GM18511 (cell line): ENCODE results near the gene FCRL6.
A peak's percentile ranks its signal among the peaks of the same experiment; 100 is the strongest.

Experiments used
- ATAC-seq: cut with Tn5 transposase; IDR thresholded peaks from one replicate; pipeline ENCODE4 v1.9.1; 2021; ENCODE audit warnings: mild to moderate bottlenecking, moderate library complexity; ENCODE audit not compliant: unreplicated experiment

Gene FCRL6

DNA sequence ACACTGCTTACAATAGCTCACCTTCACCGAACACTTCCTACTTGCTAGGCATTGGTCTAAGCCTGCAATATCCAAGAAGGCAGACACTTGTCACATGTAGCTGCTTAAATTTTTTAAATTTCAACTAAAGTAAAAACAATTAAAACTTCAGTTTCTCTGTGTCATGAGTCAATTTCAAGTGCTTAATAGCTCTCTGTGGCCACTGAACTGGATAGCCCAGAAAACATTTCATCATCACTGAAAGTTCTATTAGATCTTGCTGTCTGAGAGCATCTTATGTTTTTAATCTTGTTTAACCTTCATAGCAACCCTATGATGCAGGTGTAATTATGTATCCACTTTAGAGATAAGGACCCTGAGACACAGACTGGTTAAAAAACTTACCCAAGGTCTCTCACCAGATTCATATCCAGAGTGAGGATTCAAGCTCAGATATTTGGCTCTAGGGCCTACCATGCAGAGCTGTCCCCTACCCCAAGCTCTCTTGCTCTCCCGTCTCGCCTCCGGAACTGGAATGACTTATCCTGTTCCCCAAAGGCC, 2.6 kb upstream of the FCRL6 start:
- ATAC-seq, result no peak

DNA sequence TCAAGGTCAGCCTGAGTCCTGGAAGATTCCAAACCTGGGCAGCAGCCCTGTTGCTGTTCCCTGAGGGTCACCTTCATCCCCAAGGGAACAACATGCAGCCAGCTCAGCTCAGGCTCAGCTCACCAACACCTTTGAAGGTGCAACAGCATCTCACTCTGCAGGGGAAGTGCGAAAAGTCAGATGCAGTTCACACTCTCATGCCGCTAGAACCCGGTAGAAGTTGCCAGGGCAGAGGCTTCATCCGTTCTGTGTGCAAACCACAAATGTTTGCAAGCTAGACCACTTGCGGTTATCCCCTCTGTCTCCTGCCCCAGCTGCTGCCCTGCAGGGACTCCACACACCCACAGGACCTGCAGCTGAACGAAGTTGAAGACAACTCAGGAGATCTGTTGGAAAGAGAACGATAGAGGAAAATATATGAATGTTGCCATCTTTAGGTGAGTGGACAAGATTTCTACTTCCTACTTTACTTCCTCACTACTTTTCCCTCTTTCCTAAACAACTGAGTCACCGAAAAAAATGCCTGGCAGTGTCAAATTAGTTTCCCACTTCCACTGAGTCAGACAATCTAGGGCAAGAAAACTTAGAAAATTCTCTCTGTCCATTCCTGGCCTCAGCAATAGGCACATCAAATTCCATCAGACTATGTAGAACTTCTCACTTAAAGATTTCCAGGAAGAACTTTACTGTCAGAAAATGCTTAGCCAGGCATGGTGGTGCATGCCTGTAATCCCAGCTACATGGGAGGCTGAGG, 1.8 kb upstream of the FCRL6 start:
- peak; percentile 84 for ATAC-seq

DNA sequence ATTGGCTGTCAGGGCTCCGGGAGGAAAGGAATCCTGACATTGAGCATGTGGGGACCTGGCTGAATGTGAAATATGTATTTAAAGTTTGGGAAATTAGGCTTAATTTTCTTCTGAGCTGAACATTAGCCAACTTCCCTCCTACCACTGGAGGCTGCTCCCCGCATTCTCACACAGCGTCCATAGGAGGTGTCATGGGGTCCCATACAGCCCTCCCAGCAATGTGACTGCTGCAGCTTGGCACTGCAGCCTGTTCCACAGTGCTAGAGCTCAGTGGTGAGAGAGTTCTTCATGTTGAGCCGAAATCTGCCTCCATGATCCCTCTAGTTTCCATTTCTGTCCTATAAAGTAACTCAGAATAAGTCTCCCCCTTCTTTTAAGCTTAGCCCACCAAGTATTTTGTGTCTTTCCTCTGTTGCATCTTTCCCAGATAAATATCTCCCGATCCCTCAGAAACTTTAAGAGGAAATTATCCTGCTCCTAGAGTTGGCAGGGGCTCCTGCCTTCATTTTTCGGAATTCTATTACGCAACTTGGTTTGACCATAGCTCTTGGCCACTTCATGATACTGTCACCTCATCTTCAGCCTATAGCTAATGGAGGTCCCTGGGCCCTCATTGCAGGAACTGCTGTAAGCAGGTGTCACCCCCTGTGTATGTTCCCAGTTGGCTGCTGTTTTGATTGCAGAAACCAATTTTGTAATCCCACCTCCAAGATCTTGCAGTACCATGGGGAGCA, 2.0 kb downstream of the FCRL6 start:
- ATAC-seq, result no peak

DNA sequence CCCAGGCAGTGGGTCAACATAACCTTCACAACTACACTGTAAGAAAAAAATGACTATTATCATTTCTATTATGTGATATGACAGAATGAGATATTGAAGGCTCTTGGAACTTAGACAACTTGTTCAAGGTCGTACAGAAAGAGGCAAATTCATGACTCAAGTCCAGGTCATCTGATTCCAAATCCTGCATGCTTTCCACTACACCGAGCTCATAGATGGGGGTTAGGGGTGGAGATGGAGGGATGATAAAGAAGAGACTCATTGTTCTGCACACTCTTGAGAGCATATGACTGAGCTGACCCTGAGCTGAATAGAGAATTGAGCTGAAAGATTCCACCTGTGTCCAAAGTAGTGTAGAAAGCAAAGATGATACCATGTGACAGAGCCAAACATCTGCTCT, 2.8 kb downstream of the FCRL6 start:
- no peak for ATAC-seq

DNA sequence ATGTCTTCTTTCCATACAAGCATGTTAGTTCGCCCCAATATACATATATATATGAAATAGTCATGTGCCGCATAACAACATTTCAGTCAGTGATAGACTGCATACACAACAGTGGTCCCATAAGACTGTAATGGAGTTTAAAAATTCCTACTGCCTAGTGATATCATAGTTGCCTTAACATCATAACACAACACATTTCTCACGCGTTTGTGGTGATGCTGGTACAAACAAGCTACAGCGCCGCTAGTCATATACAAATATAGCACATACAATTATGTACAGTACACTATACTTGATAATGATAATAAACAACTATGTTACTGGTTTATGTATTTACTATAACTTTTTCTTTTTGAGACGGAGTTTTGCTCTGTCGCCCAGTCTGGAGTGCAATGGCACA, 13.8 kb downstream of the FCRL6 start:
- no peak for ATAC-seq

DNA sequence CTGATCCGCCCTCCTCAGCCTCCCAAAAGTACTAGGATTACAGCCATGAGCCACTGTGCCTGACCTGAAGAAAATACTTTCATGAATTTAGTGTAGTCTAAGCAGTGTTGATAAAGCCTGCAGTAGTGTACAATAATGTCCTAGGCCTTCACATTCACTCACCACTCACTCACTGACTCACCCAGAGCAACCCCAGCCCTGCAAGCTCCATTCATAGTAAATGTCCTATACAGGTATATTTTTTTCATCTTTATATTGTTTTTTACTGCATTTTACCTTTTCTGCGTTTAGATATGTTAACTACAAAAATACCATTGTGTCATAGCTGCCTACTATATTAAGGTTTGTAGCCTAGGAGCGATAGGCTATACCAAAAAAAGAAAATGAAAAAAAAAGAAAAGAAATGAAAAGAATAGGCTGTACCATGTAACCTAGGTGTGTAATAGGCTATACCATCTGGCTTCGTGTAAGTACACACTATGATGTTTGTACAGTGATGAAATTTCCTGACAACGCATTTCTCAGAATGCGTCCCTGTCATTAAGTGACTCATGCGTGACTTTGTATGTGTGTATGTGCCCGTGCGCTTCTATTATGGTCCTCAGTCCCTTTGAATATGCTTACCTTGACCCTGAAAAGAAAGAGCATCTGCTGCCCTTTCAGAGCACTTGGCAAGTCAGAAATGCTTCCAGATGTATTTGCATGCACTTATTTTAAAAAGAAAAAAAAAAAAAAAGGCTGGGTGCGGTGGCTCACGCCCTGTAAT, 15.3 kb downstream of the FCRL6 start:
- no peak for ATAC-seq

DNA sequence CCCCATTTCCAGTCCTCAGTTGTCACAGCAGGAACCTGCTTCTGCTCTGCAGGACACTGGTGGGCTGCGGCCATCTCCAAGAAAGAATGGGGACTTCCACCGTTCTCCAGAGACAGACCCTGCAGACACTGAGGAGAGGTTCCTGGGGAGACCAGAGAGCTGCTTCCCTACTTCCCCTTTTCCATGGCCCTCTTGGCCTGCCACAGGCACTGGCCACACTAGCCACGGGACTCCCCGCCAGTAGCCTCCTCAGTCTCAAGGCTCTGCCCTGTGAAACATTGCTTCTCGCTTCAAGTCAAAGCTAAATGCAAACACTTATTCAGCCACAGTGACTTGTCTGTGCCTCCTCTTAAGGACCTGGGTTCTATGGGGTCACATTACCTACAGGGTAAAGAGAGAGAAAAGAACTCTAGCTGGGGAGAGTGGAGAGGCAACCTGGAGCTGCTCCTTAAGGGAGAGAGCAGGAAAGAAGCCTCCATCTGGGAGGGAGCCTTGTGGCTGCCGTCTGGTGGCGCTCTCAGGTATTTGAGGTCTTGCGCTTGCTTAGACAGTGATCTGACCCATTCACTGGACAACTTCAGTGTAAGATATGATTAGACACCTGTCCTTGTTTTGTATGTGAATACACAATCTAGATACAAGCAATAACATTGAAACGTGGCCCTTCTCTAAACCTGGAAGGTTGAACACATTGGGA, 19.2 kb downstream of the FCRL6 start:
- no peak for ATAC-seq

DNA sequence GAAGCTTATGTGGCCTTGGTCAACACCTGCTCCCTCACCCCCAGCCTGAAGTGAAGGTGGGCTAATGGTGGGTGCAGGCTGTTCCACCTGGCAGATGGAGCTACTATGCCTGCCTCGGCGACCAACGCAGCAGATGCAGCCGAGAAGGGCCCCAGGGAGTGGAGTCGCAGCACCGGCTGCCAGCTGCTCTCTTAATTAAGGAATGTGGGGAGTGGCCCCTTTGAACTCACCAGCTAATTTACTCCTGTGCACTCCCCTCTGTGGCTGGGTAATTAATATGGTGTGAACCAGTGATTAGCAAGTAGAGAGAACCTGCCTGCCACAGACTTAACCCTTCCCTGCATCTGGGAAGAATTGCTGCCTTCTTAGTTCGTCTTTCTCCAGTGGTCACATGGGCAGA, 21.2 kb downstream of the FCRL6 start:
- no peak for ATAC-seq

DNA sequence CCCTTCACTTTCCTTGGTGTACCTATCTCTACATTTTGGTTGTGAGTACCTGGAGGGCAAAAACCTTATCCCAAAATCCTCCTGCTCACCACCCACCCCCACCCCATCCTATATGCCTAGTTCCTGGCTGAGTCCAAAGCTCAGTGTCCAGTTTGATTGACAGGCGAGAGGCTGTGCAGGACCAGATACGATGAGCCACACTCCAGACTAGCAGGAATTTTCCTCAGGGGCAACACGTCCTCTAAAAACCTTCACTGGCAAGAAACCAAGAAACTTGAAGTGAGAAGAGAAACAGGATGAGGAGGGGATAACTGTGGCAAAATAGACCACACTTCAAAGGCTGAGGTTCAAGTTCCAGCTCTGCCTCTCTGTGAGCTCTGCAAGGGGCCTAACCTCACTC, 23.4 kb downstream of the FCRL6 start:
- no peak for ATAC-seq

DNA sequence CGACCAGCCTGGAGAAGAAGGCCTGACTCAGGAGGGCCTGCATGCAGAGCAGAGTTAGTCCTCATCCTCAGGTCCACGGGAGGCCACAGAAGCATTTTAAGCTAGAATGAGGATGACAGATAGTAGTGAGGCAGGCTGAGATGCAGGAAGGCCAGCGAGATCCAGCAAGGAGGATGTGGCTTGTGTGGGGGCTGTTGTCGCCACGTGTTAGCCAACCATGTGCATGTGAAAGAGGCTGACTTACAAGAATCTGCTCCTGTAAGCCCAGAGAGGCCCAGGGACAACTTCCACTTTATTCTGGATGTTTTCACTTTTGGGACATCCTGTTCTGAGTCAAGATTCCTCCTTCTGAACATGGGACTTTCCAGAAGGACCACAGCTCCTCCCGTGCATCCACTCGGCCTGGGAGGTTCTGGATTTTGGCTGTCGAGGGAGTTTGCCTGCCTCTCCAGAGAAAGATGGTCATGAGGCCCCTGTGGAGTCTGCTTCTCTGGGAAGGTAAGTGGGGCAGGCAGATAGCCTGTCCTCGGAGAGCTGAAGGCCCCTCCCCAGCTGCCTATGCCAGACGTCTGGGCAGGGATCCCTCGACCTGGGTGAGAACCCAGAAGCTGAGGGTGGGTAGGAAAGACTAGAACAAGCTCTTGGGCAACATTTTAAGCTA, 24.4 kb downstream of the FCRL6 start, which contains the start of gene SLAMF8:
Gene SLAMF8 (plus strand): TSS at position 433 of the 661 bp plus-strand sequence. CDS start 26 bp downstream, at position 459.
- peak; percentile 54 for ATAC-seq

DNA sequence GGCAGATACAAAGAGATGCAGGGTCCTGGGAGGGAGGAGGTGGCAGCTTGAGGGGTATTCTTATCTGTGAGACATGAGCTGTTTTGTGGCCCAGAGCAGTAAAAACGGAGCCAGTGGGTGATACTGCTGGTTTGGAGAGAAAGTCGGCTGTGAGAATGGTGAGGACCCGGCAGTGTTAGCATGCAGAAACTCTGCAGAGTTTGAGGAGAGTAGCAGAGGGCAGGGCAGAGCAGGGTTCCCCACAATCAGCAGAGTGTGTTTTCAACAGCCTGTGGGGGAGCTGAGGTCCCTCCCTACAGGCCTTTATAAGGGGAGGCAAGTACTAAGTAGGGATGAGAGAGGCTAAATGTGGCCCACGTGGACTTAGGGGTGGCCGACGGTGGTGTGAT, 24.9 kb downstream of the FCRL6 start:
- no peak for ATAC-seq

DNA sequence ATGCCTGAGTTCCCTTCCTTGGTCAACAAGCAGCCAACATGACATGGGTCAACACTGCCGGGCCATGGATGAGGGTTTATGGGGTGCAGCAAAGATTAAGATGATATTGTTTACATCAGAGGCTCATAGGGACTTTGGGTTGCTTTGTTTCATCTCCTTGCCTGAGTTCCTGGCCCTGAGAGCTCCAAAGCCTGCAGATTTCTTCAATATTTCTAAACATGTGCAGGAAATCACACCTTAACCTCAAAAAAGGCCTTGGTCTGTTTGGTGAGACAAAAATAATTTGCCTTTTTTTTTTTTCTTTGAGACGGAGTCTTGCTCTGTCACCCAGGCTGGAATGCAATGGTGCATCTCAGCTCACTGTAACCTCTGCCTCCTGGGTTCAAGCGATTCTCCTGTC, 25.4 kb downstream of the FCRL6 start:
- no peak for ATAC-seq

DNA sequence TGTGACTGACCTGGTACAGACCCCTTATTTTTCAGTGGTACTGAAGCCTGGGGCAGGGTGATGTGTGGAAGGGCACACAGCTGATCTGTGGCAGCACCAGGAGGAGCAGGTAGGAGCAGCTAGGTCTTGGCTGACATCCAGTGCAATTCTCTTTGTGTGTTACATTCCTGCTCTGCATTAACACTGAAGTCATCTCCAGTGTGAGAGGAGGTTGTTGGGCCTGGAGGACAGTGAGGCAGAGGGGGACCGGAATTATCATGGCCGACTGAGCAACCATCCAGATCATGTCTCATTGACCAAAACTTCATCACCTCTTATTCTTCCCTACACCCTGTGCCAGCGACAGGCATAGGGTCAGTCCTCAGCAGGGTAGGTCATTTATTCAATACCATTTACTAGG, 26.0 kb downstream of the FCRL6 start:
- ATAC-seq, result no peak

DNA sequence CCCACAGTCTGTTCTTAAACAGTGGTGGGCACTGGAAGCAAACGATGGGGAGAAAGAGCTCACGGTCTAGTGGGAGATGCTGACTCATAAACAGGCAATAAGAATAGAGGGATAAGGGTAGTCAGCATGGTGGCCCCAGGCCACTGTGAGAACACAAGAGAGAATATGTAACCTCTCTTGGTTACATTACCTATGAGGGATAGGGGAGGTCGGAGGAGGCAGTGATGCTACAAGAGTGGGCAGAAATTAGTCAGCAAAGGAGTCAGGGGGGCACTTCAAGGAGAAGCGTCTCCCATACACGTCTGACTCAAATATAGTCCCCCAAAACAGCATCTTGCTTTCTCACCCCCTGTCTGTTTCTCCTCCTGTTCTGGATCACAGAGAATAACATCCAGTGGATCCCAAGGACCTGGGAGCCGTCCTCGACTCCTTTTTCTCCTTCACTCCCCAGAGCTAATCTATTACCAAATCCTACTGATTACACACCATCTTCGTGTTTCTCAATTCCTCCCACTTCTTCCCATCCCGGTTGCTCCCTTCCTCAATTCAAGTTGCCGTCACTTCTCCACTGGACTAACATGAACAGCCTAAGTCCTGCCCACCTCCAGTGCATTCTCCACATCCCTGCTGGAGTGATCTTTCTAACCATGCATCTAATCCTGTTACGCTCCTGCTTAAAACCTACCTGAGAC, 26.6 kb downstream of the FCRL6 start:
- ATAC-seq, result no peak

DNA sequence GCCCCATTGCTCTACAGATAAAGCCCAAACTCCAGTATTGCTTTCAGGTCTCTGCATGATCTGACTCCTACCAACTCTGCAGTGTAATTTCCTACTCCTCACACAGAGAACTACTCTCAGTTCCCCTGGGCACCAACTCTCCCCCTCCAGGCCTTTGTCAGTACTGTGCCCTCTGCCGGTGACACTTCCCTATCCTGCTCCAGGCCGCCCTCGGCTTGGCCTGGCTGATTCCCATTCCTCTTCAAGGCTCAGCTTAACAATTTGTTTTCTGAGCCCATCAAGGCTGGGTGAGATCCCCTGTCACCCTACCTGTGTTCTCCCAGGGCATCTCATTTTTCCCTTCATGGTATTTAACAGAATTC, 27.1 kb downstream of the FCRL6 start:
- ATAC-seq, result peak; percentile 87

DNA sequence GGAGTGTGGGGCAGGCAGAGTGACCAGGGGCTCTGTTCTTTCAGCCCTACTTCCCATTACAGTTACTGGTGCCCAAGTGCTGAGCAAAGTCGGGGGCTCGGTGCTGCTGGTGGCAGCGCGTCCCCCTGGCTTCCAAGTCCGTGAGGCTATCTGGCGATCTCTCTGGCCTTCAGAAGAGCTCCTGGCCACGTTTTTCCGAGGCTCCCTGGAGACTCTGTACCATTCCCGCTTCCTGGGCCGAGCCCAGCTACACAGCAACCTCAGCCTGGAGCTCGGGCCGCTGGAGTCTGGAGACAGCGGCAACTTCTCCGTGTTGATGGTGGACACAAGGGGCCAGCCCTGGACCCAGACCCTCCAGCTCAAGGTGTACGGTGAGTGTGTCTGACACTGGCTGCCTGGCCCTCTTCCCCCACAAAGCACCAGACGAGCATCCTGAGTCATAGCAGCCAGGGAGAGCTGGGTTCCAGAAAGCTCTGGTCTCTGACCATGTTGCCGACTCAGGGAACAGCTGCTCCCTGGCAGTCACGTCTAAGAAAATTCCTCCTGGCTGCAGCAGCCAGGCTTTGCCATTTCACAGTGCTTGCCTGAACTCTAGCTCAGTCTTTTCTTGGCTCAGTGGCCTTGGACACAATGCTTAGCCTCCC, 27.8 kb downstream of the FCRL6 start:
- no peak for ATAC-seq

DNA sequence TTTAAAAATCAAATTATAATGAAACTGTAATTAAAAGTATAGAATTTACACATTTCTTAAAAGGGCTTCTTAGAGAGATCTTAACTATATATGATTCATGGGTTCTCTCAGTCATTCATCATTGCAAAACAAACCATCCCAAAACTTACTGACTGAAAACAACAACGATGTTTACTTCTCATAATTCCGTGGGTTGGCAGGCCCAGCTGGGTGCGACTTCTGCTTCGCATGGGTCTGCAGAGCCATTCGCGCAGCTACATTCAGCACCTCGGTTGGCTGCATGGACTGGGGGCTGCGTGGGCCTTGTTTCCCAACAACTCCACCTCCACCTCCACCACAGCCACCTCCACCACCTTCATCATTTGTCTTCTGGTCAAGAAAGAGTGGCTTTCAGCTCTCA, 28.6 kb downstream of the FCRL6 start:
- no peak for ATAC-seq

DNA sequence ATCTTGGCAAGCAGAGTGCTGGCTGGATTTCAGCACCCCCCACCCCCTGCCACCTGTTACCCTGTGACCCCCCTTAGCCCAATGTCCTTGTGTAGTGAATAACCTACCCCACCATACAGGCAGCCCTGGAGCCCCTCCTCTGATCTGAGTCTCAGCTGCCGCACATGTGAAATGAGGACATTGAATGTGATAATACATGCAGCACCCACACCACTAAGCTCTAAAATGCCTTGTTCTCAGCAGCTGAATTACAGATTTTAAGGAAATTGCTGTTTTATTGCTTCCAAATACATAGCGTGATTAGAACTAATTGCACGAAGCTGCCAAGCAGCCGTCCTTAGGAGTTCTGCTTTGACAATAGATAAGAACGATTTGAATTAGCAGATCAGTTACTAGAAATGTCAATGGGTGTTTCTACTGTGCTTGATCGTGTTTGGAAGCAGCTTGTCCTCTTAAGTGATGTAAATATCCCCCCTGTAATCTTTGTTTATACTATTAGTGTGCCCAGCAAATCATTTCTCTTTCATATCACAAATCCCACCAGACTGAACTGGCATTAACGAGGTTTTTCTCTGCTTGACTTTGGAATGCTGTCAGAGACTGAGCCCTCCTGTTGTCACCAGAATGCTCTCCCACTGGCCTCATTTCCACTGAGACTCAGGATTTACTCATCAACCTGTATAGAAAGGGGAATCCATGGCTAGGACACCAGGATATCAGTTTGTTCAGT, 29.4 kb downstream of the FCRL6 start:
- no peak for ATAC-seq

DNA sequence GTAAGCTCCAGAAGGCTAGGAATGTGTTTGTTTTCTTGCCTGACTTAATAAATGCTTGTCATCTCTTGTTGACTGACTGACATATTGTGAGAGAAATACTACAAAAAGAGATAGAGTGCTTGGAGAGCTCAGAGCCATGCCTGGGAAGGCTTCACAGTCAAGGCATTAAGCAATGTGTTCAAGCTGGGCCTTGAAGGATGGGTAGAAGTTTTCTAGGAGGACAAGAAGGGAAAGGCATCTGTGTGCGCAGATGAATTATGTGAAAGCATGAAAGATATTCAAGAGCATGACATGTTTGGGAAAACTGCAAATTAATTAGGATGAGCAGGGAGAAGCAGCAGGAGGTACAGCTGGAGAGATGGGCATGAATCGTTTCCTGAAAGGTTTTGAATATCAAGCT, 30.1 kb downstream of the FCRL6 start:
- no peak for ATAC-seq
